Gastrocnemius medialis (tissue), 4 donors: ENCODE data around the gene COPS3.

ENCODE experiments used
- CTCF ChIP-seq, 5 experiments: fragments of 450-650 bp in 3 of 5; fragments of 200-600 bp in 2 of 5; sonication (generic) in 2 of 5; IDR thresholded peaks in 4 of 5; conservative IDR thresholded peaks in 1 of 5; 1 replicate in 4 of 5; 2 replicates in 1 of 5; pipeline ENCODE4 v1.5.1; 2016 to 2019; ENCODE audit warnings: antibody characterized with exemption in 5 of 5, mild to moderate bottlenecking in 3 of 5, moderate library complexity in 3 of 5
- POLR2A ChIP-seq, 2 donors: fragments of 450-650 bp; IDR thresholded peaks; one replicate each; pipeline ENCODE4 v1.6.1; 2017; ENCODE audit warnings: antibody characterized with exemption in 2 of 2, mild to moderate bottlenecking in 2 of 2, moderate library complexity in 2 of 2

- TF ChIP-seq CTCF (IDR thresholded peaks at IDR 0.05 in 4 of 5, conservative IDR thresholded peaks at IDR 0.05 in 1 of 5) (no peak), POLR2A (IDR thresholded peaks at IDR 0.05) (no peak)
Measured at GRCh38 chr17:17275971-17276370, 5.1 kb downstream of the COPS3 start.
